ENCODE results near the gene PPP2R5C.
A peak's percentile ranks its signal among the peaks of the same experiment; 100 is the strongest.

PPP2R5C gene

GRCh38 chr14:101845896-101846295 lies 84.4 kb downstream of the PPP2R5C start:
- no peak for DNase-seq

GRCh38 chr14:101849125-101849524 lies 87.6 kb downstream of the PPP2R5C start:
- DNase-seq: no peak

GRCh38 chr14:101849640-101850039 lies 88.1 kb downstream of the PPP2R5C start:
- DNase-seq: no peak

- DNase-seq: no peak
Observed at GRCh38 chr14:101851183-101851582, 89.7 kb downstream of the PPP2R5C start.

GRCh38 chr14:101851736-101852405 lies 90.4 kb downstream of the PPP2R5C start:
- DNase-seq: no peak

GRCh38 chr14:101852785-101853184 lies 91.3 kb downstream of the PPP2R5C start:
- DNase-seq: no peak

GRCh38 chr14:101853455-101854018 lies 92.0 kb downstream of the PPP2R5C start:
- DNase-seq: no peak

GRCh38 chr14:101854366-101854765 lies 92.9 kb downstream of the PPP2R5C start:
- DNase-seq: peak; percentile 20

- DNase-seq: no peak
Observed at GRCh38 chr14:101855958-101856357, 94.4 kb downstream of the PPP2R5C start.

- DNase-seq: no peak
Observed at GRCh38 chr14:101856536-101856935, 95.0 kb downstream of the PPP2R5C start.

- DNase-seq: no peak
Observed at GRCh38 chr14:101857226-101857625, 95.7 kb downstream of the PPP2R5C start.

- DNase-seq: no peak
Observed at GRCh38 chr14:101858791-101859537, 97.5 kb downstream of the PPP2R5C start.

GRCh38 chr14:101859538-101859902 lies 98.0 kb downstream of the PPP2R5C start:
- DNase-seq: no peak

- DNase-seq: no peak
Observed at GRCh38 chr14:101859958-101860357, 98.4 kb downstream of the PPP2R5C start.

GRCh38 chr14:101861464-101861863 lies 100.0 kb downstream of the PPP2R5C start:
- DNase-seq: no peak

GRCh38 chr14:101862177-101862576 lies 100.7 kb downstream of the PPP2R5C start:
- DNase-seq: no peak

- DNase-seq: no peak
Observed at GRCh38 chr14:101862711-101863110, 101.2 kb downstream of the PPP2R5C start.

GRCh38 chr14:101865288-101865687 lies 103.8 kb downstream of the PPP2R5C start:
- DNase-seq: no peak

GRCh38 chr14:101867854-101868253 lies 106.3 kb downstream of the PPP2R5C start:
- DNase-seq: no peak

GRCh38 chr14:101869217-101869616 lies 107.7 kb downstream of the PPP2R5C start:
- DNase-seq: no peak

GRCh38 chr14:101870273-101870939 lies 108.9 kb downstream of the PPP2R5C start:
- no peak for DNase-seq

GRCh38 chr14:101872346-101872745 lies 110.8 kb downstream of the PPP2R5C start:
- DNase-seq: no peak

- DNase-seq: no peak
Observed at GRCh38 chr14:101873076-101873825, 111.7 kb downstream of the PPP2R5C start.
